ENCODE measurements around the gene P3H2.

The P3H2 gene

GRCh38 chr3:190159902-190160435, 39.3 kb upstream of the P3H2 start:
- ATAC-seq = no peak
- TF ChIP-seq CSRNP3 (CRISPR knock-in tag; IDR thresholded peaks at IDR 0.05) (no peak), SNAI2 (CRISPR knock-in tag; IDR thresholded peaks at IDR 0.05) (no peak), POU6F1 (CRISPR knock-in tag; IDR thresholded peaks at IDR 0.05; ENCODE audit: borderline replicate concordance, low read depth) (no peak), ZNF8 (CRISPR knock-in tag; IDR thresholded peaks at IDR 0.05) (no peak), ZFP3 (CRISPR knock-in tag; IDR thresholded peaks at IDR 0.05) (no peak), ISL1 (CRISPR knock-in tag; IDR thresholded peaks at IDR 0.05) (no peak), ARNTL (CRISPR knock-in tag; IDR thresholded peaks at IDR 0.05; ENCODE audit: borderline replicate concordance, low read depth) (no peak), TOX (CRISPR knock-in tag; IDR thresholded peaks at IDR 0.05; ENCODE audit: borderline replicate concordance) (no peak), ESRRG (CRISPR knock-in tag; IDR thresholded peaks at IDR 0.05) (no peak), PATZ1 (CRISPR knock-in tag; IDR thresholded peaks at IDR 0.05; ENCODE audit: borderline replicate concordance) (no peak), ZC3H10 (CRISPR knock-in tag; IDR thresholded peaks at IDR 0.05) (no peak), RARB (CRISPR knock-in tag; IDR thresholded peaks at IDR 0.05) (no peak), TCF4 (CRISPR knock-in tag; IDR thresholded peaks at IDR 0.05; ENCODE audit: borderline replicate concordance) (no peak), CSDC2 (CRISPR knock-in tag; IDR thresholded peaks at IDR 0.05) (no peak), ZNF70 (CRISPR knock-in tag; IDR thresholded peaks at IDR 0.05) (no peak)

- no peak for ATAC-seq
- TF ChIP-seq RARB (CRISPR knock-in tag; IDR thresholded peaks at IDR 0.05) = no peak
- TF ChIP-seq TSHZ2 (CRISPR knock-in tag; IDR thresholded peaks at IDR 0.05) = no peak
- no peak for TF ChIP-seq ZNF70 (CRISPR knock-in tag; IDR thresholded peaks at IDR 0.05)
- no peak for TF ChIP-seq PATZ1 (CRISPR knock-in tag; IDR thresholded peaks at IDR 0.05; ENCODE audit: borderline replicate concordance)
- TF ChIP-seq BACH2 (CRISPR knock-in tag; IDR thresholded peaks at IDR 0.05; ENCODE audit: borderline replicate concordance) = no peak
- TF ChIP-seq ESRRG (CRISPR knock-in tag; IDR thresholded peaks at IDR 0.05) = no peak
- TF ChIP-seq TCF4 (CRISPR knock-in tag; IDR thresholded peaks at IDR 0.05; ENCODE audit: borderline replicate concordance) = no peak
- TF ChIP-seq CSDC2 (CRISPR knock-in tag; IDR thresholded peaks at IDR 0.05) = no peak
- no peak for TF ChIP-seq POU6F1 (CRISPR knock-in tag; IDR thresholded peaks at IDR 0.05; ENCODE audit: borderline replicate concordance, low read depth)
- no peak for TF ChIP-seq OSR1 (CRISPR knock-in tag; IDR thresholded peaks at IDR 0.05)
- no peak for TF ChIP-seq PPARA (CRISPR knock-in tag; IDR thresholded peaks at IDR 0.05; ENCODE audit: borderline replicate concordance)
- no peak for TF ChIP-seq CSRNP3 (CRISPR knock-in tag; IDR thresholded peaks at IDR 0.05)
These were observed 37.6 kb upstream of the P3H2 start for GRCh38 chr3:190158261-190158660.
